Vagina (tissue), 2 donors: Measurements from ENCODE around the gene LAMB1. TPM values are rescaled to one million over a fixed set of nuclear protein-coding genes. Genes with fewer than 3 reads are reported as not detected.

Source experiments
- DNase-seq, 2 donors: peaks; one replicate each; pipeline ENCODE4 v3.0.0-alpha.2; 2017; ENCODE audit errors: extremely low spot score in 2 of 2
- H3K27ac ChIP-seq: fragments of 200-600 bp; sonication (generic); one replicate; pipeline ENCODE4 v1.5.1; 2019
- H3K27me3 ChIP-seq: fragments of 200-600 bp; sonication (generic); one replicate; pipeline ENCODE4 v1.5.1; 2019
- H3K36me3 ChIP-seq, 2 donors: fragments of 200-600 bp; sonication (generic); one replicate each; pipeline ENCODE4 v1.5.1; 2017 to 2019
- H3K4me1 ChIP-seq: fragments of 200-600 bp; sonication (generic); one replicate; pipeline ENCODE4 v1.5.1; 2019
- H3K4me3 ChIP-seq, 2 donors: fragments of 200-600 bp; sonication (generic); 1 replicate in 1 of 2; 2 replicates in 1 of 2; pipeline ENCODE4 v1.5.1; 2016 to 2019
- H3K9me3 ChIP-seq: fragments of 200-600 bp; sonication (generic); one replicate; pipeline ENCODE4 v1.5.1; 2019
- CTCF ChIP-seq, 3 experiments: fragments of 450-650 bp in 2 of 3; fragments of 200-600 bp in 1 of 3; sonication (generic) in 1 of 3; IDR thresholded peaks; one replicate each; pipeline ENCODE4 v1.5.1; 2017 to 2019; ENCODE audit warnings: antibody characterized with exemption in 3 of 3, mild to moderate bottlenecking in 2 of 3, moderate library complexity in 2 of 3
- POLR2AphosphoS5 ChIP-seq, 2 donors: sonication (generic); formaldehyde crosslinking; IDR thresholded peaks; one replicate each; pipeline ENCODE4 v1.9.0; 2017; ENCODE audit warnings: antibody characterized with exemption in 2 of 2, mild to moderate bottlenecking in 2 of 2, low read depth in 1 of 2; ENCODE audit not compliant: insufficient read depth in 1 of 2
- intact Hi-C: fragments of 100-400 bp; cut with DNase I; formaldehyde crosslinking; loops from one replicate; pipeline ENCODE4 v1.15.1; 2023
- small RNA-seq: library from RNA; depleted of rRNA; stranded (forward); fragments of <200 nt; gene quantifications from one replicate; pipeline ENCODE3, GENCODE V24; 2016
- total RNA-seq: library from RNA; depleted of rRNA; stranded (reverse); fragments of >200 nt; gene quantifications from one replicate; pipeline ENCODE4 v1.2.3, GENCODE V29; 2016

Gene LAMB1
- total RNA-seq, 1 donor from 2014 or later = 152 TPM

GRCh38 chr7:107874605-107875446 is 128.1 kb downstream of the LAMB1 start:
- Histone ChIP-seq H3K27me3 (no peaks in the 10 kb centered on the region), H3K4me1 (peaks cover 7% of the 10 kb centered on the region), H3K4me3 (no peak overlapping the region), H3K9me3 (no peaks in the 10 kb centered on the region), H3K36me3 (no peaks in the 10 kb centered on the region), H3K27ac (no peak overlapping the region)
- no peak for DNase-seq
- intact Hi-C loops = no loop called here
- peak; percentile 28 to 66 (median 61) for TF ChIP-seq CTCF (IDR thresholded peaks at IDR 0.05)
- no peak for TF ChIP-seq POLR2AphosphoS5 (IDR thresholded peaks at IDR 0.05; ENCODE audit: insufficient read depth in 1 of 2, low read depth in 1 of 2)

- no peak for TF ChIP-seq POLR2AphosphoS5 (IDR thresholded peaks at IDR 0.05; ENCODE audit: insufficient read depth in 1 of 2, low read depth in 1 of 2)
- H3K4me3 ChIP-seq = no peak overlapping the region
- no peaks in the 10 kb centered on the region for H3K36me3 ChIP-seq
- H3K9me3 ChIP-seq = no peaks in the 10 kb centered on the region
- DNase-seq = no peak
- intact Hi-C loops = no loop called here
- no peaks in the 10 kb centered on the region for H3K27me3 ChIP-seq
- no peak overlapping the region for H3K27ac ChIP-seq
- no peaks in the 10 kb centered on the region for H3K4me1 ChIP-seq
Measured at GRCh38 chr7:107874111-107874510, 128.8 kb downstream of the LAMB1 start.

Small RNA genes lying within 50 kb of the gene (small RNA-seq; reads per million reads assigned to genes)
- gene RF00012 = not detected

Other genes with a start within 250 kb of the LAMB1 start
- gene SLC26A3, start 199.9 kb downstream of the LAMB1 start, total RNA-seq = not detected
- 67.8 TPM for gene DLD, start 112.0 kb downstream of the LAMB1 start, total RNA-seq
- gene LAMB4, start 127.2 kb upstream of the LAMB1 start, total RNA-seq = 0.74 TPM